NCI-H2196 (cell line): Measurements from ENCODE around the gene RASL11A.
"Not testable (repeated sequence)": the region's sequence is repeated elsewhere in the genome, so short reads cannot be mapped to it uniquely, and the experiment has no call there.

Experiments
- DNase-seq: peaks from one replicate; lab custom pipeline; 2025; ENCODE audit not compliant: unreplicated experiment; lab: John Stamatoyannopoulos, UW

The RASL11A gene

DNA sequence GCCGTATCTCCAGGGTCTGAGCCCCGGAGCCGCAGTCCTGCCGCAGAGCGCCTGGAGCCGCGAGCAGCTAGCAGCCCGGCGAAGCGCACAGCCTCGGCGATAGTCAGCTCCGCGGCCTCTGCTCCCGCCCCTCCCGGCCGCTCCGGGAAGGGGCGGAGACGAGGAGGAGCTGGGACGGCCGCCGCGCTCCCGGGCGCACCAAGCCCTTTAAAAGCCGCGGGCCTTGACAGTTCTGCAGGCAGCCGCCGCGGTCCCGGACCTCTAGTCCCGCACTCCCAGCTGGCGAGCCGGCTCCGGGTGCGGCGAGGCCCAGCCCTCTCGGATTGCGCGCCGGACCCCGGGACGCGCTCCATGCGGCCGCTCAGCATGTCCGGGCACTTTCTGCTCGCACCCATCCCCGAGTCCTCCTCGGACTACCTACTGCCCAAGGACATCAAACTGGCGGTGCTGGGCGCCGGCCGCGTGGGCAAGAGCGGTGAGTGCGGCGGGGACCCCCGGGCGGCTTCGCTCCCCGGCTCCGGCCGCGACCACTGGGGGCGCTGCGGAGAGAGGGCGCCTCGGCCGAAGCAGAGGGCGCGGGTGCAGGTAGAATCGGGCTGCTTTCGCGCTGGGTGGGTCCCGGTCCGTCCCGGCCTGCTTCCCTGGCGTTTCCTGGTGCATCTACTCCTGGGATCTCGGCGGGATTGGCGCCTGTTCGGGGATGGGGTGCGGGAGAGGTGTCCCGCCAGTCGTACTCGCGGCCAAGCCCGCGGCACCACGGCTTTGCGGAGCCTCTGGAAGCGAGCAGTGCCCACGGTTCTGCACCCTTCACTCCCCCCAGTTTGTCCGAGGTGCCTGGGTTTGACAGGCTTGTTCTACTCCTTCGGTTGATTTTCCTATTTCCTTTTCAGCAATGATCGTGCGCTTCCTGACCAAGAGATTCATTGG, at the start of gene RASL11A:
TSS of gene RASL11A (plus strand) at position 237 of the 927 bp plus-strand sequence. CDS start at position 352, 115 bp downstream.
- DNase-seq = peak; percentile 66

GRCh38 chr13:27222100-27222499, 48.5 kb upstream of the RASL11A start:
- not testable (repeated sequence) for DNase-seq

DNA sequence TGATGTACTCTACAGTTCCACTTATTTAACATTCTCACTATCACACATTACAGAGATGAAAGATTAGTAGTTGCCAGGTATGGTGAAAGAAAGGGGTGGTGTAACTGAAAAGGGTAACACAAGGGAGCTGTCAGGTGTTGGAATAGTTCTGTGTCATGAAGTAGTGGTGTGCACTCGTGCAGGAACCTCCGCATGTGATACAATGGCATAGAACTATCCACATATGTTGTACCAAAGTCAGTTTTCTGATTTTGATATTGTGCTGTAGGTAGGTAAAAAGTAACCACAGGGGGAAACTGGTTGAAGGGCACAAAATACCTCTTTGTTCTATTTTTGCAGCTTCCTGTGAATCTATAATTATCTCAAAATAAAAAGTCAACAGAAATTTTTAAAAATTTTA, 43.6 kb upstream of the RASL11A start:
- no peak for DNase-seq

DNA sequence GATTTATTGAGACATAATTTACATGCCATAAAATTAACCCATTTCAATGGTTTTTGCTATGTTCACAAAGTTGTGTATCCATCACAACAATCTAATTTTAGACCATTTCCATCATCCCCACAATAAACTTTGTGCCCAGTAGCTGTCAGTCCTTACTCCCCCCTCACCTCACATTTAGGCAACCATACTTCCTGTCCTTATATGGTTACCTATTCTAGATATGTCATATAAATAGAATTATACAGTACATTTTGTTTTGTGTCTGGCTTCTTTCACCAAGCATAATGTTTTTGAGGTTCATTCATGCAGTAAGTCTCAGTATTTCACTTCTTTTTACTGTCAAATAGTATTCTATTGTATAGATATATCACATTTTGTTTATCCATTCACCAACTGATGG, 42.5 kb upstream of the RASL11A start:
- DNase-seq = no peak

- no peak for DNase-seq
These were observed 41.0 kb upstream of the RASL11A start for GRCh38 chr13:27229642-27230041.

DNA sequence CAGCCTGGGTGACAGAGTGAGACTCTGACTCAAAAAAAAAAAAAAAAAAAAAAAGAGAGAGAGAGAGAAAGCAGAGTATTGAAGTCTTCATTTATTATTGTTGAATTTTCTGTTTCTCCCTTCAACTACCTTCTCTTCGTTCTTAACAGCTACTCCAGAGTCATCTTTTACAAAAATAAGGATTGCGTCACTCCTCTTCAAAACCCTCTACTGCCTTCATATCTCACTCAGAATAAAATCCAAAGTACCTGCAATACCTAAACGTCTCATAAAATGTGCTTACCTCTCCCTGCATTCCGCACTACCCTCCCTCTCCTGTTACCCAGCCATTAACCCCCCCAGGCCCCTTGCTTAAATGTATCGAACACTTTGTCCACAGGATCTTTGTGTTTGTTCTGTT, 36.7 kb upstream of the RASL11A start:
- no peak for DNase-seq

DNA sequence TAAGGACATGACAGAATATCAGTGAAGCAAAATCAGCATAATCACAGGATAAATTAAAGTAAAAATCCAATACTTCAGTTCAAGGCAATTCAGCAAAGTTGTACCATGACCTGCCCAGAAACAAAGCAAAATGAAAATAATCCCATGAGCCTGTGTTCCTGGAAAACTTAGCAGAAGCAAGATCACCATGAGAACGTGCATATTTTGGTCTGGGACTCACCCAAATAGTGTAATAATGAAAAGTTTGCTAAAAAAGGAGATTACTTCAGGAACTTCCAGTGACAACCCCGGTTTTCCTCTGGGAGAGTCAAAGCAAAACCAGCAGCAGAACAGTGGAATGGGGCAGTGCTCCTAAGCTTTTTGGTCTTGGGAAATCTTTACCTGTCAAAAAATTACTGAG, 34.2 kb upstream of the RASL11A start:
- no peak for DNase-seq

DNA sequence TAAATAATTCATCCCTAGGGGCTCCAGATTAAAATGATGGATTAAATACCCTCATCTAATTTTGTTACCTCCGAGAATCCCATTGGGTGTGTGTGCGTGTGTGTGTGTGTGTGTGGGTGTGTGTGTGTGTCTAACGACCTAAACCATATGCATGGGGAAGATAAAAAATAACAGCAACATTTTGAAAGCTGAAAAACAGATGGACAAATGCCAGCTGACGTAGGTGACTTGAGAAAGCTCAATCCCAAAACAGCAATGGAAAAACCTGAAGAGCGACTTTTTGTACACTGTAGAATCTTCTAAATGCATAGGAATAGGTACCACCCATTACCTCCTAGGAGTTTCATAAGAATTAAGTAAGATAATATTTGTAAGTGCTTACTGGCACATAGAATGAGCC, 27.9 kb upstream of the RASL11A start:
- no peak for DNase-seq

- DNase-seq = no peak
These were observed 25.0 kb upstream of the RASL11A start for GRCh38 chr13:27245610-27246009.

DNA sequence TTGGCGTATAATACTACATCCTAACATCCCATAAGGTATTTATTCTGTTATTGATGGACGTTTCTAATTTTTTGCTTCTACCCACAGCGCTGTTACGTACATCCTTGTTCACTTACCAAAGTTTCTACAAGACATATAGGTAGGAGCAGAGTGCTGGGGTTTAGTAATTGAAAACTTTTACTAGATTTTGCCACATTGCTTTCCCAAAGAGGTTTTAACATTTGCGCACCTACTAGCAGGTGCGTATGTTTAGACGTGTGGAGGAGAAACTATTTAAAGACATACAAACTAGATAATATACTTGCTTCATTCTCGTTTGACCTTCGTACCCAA, 19.8 kb upstream of the RASL11A start:
- no peak for DNase-seq

GRCh38 chr13:27251166-27252091, 19.2 kb upstream of the RASL11A start, which contains the start of gene RPL21:
RPL21 (plus strand) TSS chr13:27251558; CDS start chr13:27253777, 2,219 bp downstream.
- DNase-seq = peak; percentile 88

- DNase-seq = no peak
These were observed 18.2 kb upstream of the RASL11A start for GRCh38 chr13:27252467-27252866.

DNA sequence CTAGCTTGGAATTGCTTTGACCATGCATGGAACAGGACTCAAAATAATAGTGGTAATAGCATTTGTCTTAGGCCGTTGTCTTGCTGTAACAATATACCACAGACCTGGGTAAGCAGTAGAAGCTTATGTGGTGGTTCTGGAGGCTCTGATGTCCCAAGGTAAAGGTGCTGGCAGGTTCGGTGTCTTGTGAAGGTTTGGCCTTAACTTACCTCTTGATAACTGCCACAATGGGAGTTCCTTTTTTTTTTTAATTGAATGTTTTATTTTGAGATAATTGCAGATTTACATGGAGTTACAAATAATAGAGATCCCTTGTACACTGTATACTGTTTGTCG, 13.4 kb upstream of the RASL11A start:
- DNase-seq = no peak

- DNase-seq = no peak
These were observed 12.9 kb upstream of the RASL11A start for GRCh38 chr13:27257648-27258253.

DNA sequence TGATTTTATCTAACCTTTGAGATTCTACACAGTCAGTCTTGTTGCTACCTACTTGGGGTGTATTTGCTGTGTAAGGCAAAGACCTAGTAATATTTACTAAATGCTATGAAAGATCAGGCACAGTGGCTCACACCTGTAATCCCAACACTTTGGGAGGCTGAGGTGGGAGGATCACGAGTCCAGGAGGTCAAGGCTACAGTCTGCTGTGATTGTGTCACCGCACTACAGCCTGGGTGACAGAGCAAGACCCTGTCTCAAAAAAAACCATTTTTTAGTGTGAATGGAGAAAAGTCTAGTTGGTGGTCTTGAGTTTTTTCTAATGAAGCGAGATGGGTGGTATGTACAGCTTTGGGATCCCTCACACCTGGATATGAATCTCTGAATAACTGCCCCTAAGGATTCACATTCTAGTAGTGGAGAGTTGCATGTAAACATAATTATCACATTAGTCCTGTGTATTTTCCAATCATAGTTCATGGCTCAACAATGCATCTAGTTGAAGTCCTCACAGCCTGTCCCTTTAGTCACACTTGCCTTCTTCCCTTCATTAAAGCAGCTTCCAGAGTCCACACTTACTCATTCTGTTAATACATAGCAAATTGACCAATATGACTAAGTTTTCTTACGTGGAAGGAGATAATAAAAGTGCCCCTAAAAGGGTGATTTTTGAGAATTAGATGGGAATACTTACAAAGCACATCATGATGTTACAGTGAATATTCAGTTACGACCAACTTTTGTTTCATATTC, 11.8 kb upstream of the RASL11A start:
- no peak for DNase-seq

GRCh38 chr13:27259831-27260230, 10.8 kb upstream of the RASL11A start:
- DNase-seq = no peak

- peak; percentile 10 for DNase-seq
These were observed 9.2 kb upstream of the RASL11A start for GRCh38 chr13:27261396-27261795.

DNA sequence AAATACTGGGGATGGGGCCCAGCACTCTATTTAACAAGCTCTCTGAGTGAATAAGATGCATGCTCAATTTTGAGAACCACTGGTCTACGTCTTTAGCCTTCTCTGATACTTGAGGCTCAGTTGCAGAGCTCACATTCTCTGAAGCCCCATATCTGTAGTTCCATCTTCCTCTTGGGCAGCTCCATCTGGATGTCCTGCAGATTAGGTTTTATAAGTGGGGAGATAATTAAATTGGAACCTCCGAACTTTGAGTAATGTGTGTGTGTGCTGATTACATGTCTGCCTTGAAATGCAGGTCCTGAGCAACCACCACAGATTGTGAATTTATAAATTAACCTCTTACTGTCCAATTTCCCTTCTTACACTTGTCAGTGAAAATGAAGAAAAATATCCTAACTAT, 7.2 kb upstream of the RASL11A start:
- no peak for DNase-seq

GRCh38 chr13:27264181-27264580, 6.4 kb upstream of the RASL11A start:
- no peak for DNase-seq

- DNase-seq = no peak
These were observed 6.0 kb upstream of the RASL11A start for GRCh38 chr13:27264648-27265047.

DNA sequence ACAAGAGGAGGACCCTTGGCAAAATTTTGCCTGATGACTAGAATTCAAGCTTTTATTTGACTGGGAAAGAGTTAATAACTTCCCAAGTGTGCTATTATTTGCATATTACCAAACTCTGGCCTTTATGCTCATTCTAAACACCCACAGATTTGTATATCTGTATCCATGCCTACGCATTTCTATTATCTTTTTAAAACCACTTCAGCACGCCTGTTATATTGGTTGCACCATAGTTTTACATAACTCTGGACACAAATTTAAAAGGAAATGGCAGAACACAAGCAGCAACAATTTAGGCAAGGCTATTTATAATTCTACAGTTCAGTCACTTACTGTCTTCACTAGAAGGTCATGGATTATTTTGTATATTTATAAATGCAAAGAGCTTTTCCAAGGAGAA, 3.7 kb upstream of the RASL11A start:
- DNase-seq = no peak
